Stimulated activated CD4-positive, alpha-beta T cell treated with anti-CD3 and anti-CD28 coated beads, Interleukin-4, amount 100 ng/mL, for 1 hour (primary cell): ENCODE results near the gene RPS2.
"Not testable (repeated sequence)": the region's sequence is repeated elsewhere in the genome, so short reads cannot be mapped to it uniquely, and the experiment has no call there.

Experiments
- DNase-seq: peaks from one replicate; pipeline ENCODE4 v3.0.0-alpha.2; 2020

Gene RPS2

GRCh38 chr16:1962161-1963153, 2.2 kb downstream of the RPS2 start:
- not testable (repeated sequence) for DNase-seq

DNA sequence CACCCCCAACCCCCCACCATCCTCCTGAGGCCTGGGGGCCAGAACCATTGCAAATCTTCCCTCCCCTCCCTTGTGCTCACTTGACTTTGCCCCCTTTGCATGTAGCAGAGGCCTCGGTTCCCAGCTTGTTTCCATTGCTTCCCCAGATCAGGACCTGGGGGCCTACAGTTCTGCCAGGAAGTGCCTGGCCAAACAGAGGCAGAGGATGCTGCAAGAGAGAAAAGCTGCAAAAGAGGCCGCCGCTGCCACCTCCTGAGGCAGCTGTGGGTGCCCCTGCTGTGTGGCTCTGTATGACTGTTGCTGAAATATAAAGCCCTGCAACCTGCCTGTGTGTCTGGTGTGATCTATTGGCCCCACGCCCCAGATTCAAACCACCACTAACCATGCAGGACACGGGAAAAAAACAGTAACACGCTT, 3.0 kb downstream of the RPS2 start:
- DNase-seq = no peak

DNA sequence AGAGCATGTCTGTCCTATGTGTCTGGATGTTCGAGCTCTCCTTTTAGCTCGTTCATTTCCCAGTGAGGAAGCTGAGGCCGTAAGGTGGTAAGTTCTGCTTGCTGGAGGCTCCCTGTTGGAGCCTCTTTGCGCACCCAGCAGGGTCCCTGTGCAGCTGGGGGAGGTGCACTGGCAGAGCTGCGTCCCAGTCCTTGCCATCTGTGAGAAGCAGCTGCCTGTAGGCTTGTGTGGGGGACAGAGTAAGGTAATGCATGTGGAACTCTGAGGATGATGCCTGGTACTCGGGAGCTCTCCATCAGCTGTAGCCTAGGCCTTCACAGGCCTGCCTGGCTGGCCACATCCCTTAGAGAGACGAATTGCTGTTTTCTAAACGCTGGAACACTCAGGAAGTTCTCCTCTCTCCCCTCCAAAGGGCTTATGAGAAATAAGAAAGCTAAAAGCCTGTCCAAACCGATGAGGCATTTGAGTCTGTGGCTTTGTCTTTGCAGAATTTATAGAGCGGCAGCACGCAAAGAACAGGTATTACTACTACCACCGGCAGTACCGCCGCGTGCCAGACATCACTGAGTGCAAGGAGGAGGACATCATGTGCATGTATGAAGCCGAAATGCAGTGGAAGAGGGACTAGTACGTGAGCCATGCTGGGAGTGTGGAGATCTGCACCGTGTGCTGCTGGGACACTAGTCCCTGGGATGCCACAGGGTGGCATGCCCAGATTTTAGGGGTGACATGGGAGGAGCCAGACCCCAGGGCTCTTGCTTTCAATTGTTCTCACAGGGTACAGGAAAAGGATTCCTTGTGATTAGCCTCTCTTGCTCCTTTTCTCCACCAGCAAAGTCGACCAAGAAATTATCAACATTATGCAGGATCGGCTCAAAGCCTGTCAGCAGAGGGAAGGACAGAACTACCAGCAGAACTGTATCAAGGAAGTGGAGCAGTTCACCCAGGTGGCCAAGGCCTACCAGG, 3.7 kb downstream of the RPS2 start:
- DNase-seq = peak; percentile 59

DNA sequence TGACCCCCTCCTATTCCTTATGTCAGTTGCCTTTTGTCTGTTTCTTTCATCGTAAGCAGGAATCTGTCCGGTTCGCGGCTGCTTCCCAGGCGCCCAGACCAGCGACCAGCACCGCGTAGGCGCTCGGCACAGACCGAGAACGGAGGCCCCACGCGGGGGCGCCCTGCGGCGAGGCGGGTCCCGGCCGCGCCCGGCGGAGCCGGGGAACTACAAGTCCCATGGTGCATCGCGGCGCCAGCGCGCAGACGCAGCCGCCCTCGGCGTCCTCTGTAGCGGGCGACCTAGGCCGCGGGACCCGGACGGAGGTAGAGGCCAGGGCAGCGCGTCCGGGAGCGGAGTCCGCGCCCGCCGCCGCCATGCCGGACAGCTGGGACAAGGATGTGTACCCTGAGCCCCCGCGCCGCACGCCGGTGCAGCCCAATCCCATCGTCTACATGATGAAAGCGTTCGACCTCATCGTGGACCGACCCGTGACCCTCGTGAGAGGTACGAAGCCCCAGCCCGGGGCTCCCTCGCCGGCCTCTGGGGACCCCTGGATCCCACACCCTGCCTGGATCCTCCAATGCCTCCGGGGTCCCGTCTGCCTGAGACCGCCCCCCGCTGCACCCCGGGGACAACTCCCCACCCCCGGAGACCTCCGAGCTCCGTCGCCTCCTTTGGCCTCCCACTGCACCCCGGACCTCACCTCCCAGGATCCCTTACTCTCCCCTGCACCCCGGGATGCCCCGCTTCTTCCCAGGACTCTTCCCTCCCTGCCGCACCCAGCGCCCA, 5.2 kb downstream of the RPS2 start, which contains the start of gene NDUFB10:
NDUFB10 (plus strand) TSS at position 270 of the 771 bp plus-strand sequence; CDS start at position 357, 87 bp downstream.
- DNase-seq = peak; percentile 95

DNA sequence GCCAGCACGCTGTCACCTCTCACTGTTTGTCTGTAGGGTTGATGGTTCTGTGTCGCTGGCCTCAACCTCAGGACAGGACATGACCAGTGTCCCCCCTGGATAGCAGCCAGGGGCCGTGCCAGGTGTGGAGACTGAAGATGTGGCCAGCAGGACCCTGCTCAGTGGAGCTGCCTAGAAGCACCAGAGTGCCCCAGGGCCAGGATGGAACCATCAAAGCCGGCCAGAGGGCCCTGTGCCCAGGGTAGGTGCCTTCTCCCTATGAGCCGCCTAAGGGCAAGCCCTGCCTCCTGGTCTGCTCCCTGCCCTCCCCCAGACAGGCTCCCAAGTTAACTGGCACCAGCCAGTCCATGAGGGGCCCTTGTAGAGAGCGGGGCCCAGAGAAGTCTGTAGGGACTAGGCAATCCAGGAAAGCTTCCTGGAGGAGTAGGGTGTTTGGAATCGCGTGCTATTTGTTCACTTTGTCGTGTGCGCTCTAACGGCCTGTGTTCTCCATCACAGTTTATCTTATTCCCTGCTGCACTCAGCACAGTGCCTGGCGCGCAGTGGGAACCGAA, 5.8 kb downstream of the RPS2 start:
- DNase-seq = no peak

- DNase-seq = not testable (repeated sequence)
Observed at GRCh38 chr16:1958143-1958491, 6.5 kb downstream of the RPS2 start.

GRCh38 chr16:1957434-1958142, 7.0 kb downstream of the RPS2 start:
- not testable (repeated sequence) for DNase-seq

GRCh38 chr16:1953734-1954133, 10.9 kb downstream of the RPS2 start:
- no peak for DNase-seq

GRCh38 chr16:1950559-1950958, 14.1 kb downstream of the RPS2 start:
- DNase-seq = no peak

GRCh38 chr16:1950047-1950446, 14.6 kb downstream of the RPS2 start:
- DNase-seq = no peak

- no peak for DNase-seq
Observed at GRCh38 chr16:1949507-1949906, 15.1 kb downstream of the RPS2 start.

DNA sequence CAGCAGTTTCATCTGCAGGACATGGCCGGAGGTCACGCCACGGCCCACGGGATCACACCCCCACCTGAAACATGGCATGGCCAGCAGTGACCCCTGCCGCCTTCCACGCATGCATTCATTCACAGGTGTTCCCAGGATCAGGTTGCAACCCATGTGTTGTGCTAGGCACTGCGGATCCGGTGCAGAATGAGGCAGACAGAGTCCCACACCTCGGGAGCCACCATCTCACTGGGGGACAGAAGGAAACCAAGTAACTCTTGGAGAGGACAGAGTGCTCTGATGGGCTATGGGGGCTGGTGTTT, 17.3 kb downstream of the RPS2 start:
- DNase-seq = no peak

- no peak for DNase-seq
Observed at GRCh38 chr16:1946495-1947368, 17.9 kb downstream of the RPS2 start.

DNA sequence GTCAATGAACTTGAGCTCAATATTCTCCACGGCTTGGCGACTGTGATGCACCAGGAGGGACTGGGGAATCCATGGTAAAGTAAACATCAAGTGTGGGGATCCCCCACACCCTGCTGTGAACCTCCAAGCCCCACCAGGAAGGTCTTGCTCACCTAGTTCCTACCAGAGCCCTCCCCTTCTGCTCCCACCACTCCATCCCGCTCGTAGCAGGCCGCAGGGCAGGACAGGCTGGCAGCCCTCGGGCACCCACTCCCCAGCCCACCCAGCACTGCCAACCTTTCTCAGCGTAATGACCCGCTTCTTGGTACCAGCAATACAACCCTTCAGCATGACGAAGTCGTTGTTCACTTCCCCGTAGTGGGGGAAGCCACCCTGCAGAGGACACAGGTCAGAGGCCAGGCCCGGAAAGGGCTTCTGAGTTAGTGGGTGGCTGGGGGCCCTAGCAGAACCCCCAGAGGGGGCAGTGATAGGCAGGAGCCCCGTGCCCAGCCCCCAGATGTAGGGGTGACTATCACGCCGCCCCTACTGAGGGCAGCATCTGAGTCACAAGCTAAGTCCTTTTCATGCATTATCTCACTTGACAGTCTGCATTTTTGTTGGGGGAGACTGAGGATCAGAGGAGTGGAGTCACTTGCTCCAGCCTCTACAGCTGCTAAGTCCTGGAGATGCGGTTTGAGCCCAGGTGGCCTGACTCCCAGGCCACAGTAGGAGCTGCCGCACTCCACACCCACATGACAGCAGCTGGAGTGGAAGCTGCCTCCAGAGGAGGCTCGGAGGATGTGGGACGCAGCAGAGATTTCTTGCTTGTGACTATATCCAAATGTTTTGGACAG, 18.9 kb downstream of the RPS2 start:
- no peak for DNase-seq

- no peak for DNase-seq
Observed at GRCh38 chr16:1944612-1945199, 19.9 kb downstream of the RPS2 start.

- peak; percentile 100 for DNase-seq
Observed at GRCh38 chr16:1942810-1943726, 21.6 kb downstream of the RPS2 start, which contains the start of gene MSRB1. TSS of gene MSRB1 (minus strand) at chr16:1943199. CDS start at chr16:1943156, 43 bp downstream.

DNA sequence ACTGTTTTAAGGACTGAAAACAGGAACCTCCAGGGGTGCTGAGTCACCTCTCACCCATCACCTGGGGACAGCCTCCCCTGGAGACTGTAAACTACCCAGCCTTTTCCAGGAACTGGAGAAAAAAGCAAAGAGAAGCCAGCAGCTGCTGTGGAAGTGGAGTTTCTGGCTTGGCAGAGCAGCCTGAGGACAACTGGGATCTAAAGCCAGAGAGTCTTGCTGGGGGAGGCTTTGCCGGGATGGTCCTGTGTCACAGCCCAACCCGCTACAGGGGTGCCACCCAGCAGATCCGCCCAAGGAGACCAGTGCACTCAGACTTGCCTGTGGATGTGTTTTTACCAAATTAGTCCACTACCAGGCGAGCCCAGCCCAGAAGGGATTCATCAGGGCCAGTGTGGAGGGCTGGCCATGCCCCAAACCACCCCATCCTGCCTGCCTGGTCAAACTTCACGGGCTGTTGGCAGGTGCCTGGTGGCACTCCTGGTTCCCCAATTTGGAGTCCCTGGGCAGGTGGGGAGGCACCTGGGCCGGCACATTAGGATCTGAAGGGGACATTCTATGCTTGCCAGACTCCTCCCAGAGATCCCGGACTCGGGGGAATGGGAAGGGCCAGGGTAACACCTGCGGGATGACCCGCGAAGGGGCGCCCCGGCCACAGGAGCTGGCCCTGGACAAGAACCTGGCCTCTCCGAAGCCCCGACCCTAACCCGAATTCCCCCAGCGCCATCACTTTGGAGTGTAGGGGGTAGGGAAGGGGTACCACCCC, 22.4 kb downstream of the RPS2 start:
- DNase-seq = no peak
